Retinal pigment epithelial cell (primary cell): ENCODE data around the gene ZNF628.
A peak's percentile ranks its signal among the peaks of the same experiment; 100 is the strongest.

ENCODE experiments used
- DNase-seq: peaks from one replicate; pipeline ENCODE4 v3.0.0-alpha.2; 2010; ENCODE audit warnings: low read depth
- H3K4me3 ChIP-seq: 2 replicates; pipeline ENCODE4 v1.5.1; 2011; ENCODE audit warnings: mild to moderate bottlenecking, low read length, control low read depth, moderate library complexity
- CTCF ChIP-seq: conservative IDR thresholded peaks from 2 replicates; pipeline ENCODE4 v1.5.1; 2011; ENCODE audit warnings: low read depth, low read length, control low read depth, inconsistent platforms

Gene ZNF628

GRCh38 chr19:55482156-55482961, 5.9 kb downstream of the ZNF628 start:
- DNase-seq = no peak
- no peak for TF ChIP-seq CTCF
- no peak overlapping the region for H3K4me3 ChIP-seq

- no peak overlapping the region for H3K4me3 ChIP-seq
- TF ChIP-seq CTCF = no peak
- DNase-seq = no peak
Observed at GRCh38 chr19:55482967-55483705, 6.7 kb downstream of the ZNF628 start.

GRCh38 chr19:55483706-55484592, 7.5 kb downstream of the ZNF628 start:
- H3K4me3 ChIP-seq = peak overlapping the region; percentile 74
- TF ChIP-seq CTCF = no peak
- no peak for DNase-seq

GRCh38 chr19:55484593-55485438, 8.4 kb downstream of the ZNF628 start, which contains the start of gene NAT14:
NAT14 (plus strand) TSS chr19:55485188; CDS start chr19:55485709, 521 bp downstream.
- DNase-seq = no peak
- peak within 1 kb of the TSS; percentile 74 for H3K4me3 ChIP-seq
- no peak for TF ChIP-seq CTCF

DNA sequence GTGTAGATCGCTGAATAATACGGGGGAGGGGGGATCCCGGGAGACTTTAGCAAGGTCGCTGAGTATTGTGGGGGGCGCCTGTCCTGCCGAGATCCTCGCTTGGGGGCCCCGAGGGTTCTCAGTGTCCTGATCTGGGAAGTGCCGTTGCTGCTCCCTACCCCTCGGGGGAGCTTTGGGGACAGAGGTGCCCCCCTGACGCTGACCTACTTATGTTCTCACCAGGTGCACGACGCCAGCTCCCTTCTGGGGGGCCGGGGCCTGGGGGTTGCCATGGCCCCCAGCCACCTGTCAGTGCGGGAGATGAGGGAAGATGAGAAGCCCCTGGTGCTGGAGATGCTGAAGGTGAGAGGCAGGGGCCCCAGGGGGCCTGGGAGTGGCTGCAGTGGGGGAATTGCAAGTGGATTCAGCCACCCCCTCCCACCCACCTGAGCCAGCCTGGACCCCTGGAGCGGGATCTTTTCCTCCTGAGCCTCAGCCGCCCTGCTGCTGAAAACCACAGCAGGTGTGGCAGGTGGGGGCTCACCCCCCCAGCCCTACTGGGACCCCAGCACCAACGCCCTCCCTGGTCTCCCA, 9.1 kb downstream of the ZNF628 start:
- H3K4me3 ChIP-seq = peak overlapping the region; percentile 74
- TF ChIP-seq CTCF = peak; percentile 5
- DNase-seq = no peak
